ENCODE data around the gene RAPGEF2. TPM values are rescaled to one million over a fixed set of nuclear protein-coding genes. Genes with fewer than 3 reads are reported as not detected.

Gene RAPGEF2
- total and polyA plus RNA-seq, 2 experiments from 2014 or later, result 10.2 to 63.1 TPM

- TF ChIP-seq EZH2 (IDR thresholded peaks at IDR 0.05; ENCODE audit: low read depth, unreplicated experiment) (no peak), CREB1 (CRISPR knock-in tag; IDR thresholded peaks at IDR 0.05; ENCODE audit: low read depth) (no peak), JUNB (IDR thresholded peaks at IDR 0.05; ENCODE audit: unreplicated experiment) (no peak), ZNF114 (CRISPR knock-in tag; IDR thresholded peaks at IDR 0.05) (no peak), EZH2phosphoT487 (IDR thresholded peaks at IDR 0.05; ENCODE audit: unreplicated experiment) (no peak), REST (IDR thresholded peaks at IDR 0.05; ENCODE audit: unreplicated experiment) (no peak), STAT1 (IDR thresholded peaks at IDR 0.05; ENCODE audit: unreplicated experiment) (no peak)
- TF ChIP-seq, protein P1, sequence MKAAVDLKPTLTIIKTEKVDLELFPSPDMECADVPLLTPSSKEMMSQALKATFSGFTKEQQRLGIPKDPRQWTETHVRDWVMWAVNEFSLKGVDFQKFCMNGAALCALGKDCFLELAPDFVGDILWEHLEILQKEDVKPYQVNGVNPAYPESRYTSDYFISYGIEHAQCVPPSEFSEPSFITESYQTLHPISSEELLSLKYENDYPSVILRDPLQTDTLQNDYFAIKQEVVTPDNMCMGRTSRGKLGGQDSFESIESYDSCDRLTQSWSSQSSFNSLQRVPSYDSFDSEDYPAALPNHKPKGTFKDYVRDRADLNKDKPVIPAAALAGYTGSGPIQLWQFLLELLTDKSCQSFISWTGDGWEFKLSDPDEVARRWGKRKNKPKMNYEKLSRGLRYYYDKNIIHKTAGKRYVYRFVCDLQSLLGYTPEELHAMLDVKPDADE (IDR thresholded peaks at IDR 0.05), result no peak
- TF ChIP-seq, protein P2, sequence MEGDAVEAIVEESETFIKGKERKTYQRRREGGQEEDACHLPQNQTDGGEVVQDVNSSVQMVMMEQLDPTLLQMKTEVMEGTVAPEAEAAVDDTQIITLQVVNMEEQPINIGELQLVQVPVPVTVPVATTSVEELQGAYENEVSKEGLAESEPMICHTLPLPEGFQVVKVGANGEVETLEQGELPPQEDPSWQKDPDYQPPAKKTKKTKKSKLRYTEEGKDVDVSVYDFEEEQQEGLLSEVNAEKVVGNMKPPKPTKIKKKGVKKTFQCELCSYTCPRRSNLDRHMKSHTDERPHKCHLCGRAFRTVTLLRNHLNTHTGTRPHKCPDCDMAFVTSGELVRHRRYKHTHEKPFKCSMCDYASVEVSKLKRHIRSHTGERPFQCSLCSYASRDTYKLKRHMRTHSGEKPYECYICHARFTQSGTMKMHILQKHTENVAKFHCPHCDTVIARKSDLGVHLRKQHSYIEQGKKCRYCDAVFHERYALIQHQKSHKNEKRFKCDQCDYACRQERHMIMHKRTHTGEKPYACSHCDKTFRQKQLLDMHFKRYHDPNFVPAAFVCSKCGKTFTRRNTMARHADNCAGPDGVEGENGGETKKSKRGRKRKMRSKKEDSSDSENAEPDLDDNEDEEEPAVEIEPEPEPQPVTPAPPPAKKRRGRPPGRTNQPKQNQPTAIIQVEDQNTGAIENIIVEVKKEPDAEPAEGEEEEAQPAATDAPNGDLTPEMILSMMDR (conservative IDR thresholded peaks at IDR 0.05; ENCODE audit: low read depth in 2 of 2), result no peak
Measured at GRCh38 chr4:159097785-159098184, 5.1 kb upstream of the RAPGEF2 start (continued).

GRCh38 chr4:159098482-159099127 is 4.3 kb upstream of the RAPGEF2 start:
- Histone ChIP-seq H3K4me1 (ENCODE audit: insufficient read depth) (peaks cover 33% of the 10 kb centered on the region), H3K4me3 (no peak overlapping the region), H3F3A (replicated peaks; ENCODE audit: low read depth) (no peaks in the 10 kb centered on the region), H4K20me1 (replicated peaks; ENCODE audit: insufficient read depth) (no peaks in the 10 kb centered on the region), H3K36me3 (ENCODE audit: insufficient read depth) (no peaks in the 10 kb centered on the region), H2AFZ (no peak overlapping the region), H3K4me2 (no peak overlapping the region), H3K27me3 (ENCODE audit: insufficient read depth) (peaks cover 15% of the 10 kb centered on the region), H3K9me2 (ENCODE audit: insufficient read depth) (no peaks in the 10 kb centered on the region), H3K27ac (ENCODE audit: low read depth) (no peak overlapping the region), H3K79me2 (replicated peaks; ENCODE audit: insufficient read depth) (no peaks in the 10 kb centered on the region)
- no peaks in the 10 kb centered on the region for H3K36me3 Mint-ChIP-seq (ENCODE audit: low read depth)
- ATAC-seq (no peak), DNase-seq (ENCODE audit: low spot score) (no peak)
- H3K27me3 Mint-ChIP-seq (ENCODE audit: insufficient read depth, low read depth, poor library complexity), result peaks cover 6% of the 10 kb centered on the region
- H3K27ac Mint-ChIP-seq, result no peak overlapping the region
- no peak overlapping the region for H3K4me3 Mint-ChIP-seq
- peaks cover 37% of the 10 kb centered on the region for H3K4me1 Mint-ChIP-seq
- no peaks in the 10 kb centered on the region for H3K9me3 Mint-ChIP-seq
- TF ChIP-seq, protein P2 (conservative IDR thresholded peaks at IDR 0.05; ENCODE audit: low read depth in 2 of 2), result no peak
- TF ChIP-seq STAT1 (IDR thresholded peaks at IDR 0.05; ENCODE audit: unreplicated experiment) (no peak), EZH2 (IDR thresholded peaks at IDR 0.05; ENCODE audit: low read depth, unreplicated experiment) (no peak), REST (IDR thresholded peaks at IDR 0.05; ENCODE audit: unreplicated experiment) (no peak), POLR2AphosphoS5 (IDR thresholded peaks at IDR 0.05; ENCODE audit: low read depth) (no peak), NANOG (IDR thresholded peaks at IDR 0.05; ENCODE audit: borderline replicate concordance) (no peak), ZNF331 (CRISPR knock-in tag; IDR thresholded peaks at IDR 0.05; ENCODE audit: low read depth) (no peak), EZH2phosphoT487 (IDR thresholded peaks at IDR 0.05; ENCODE audit: unreplicated experiment) (no peak), JUNB (IDR thresholded peaks at IDR 0.05; ENCODE audit: unreplicated experiment) (no peak), ZNF114 (CRISPR knock-in tag; IDR thresholded peaks at IDR 0.05) (no peak)
- TF ChIP-seq, protein P1 (IDR thresholded peaks at IDR 0.05), result no peak
